GM06990 (cell line): ENCODE data around the gene PCNT.

ENCODE experiments used
- DNase-seq: peaks from one replicate; pipeline ENCODE4 v3.0.0-alpha.2; 2011; ENCODE audit not compliant: insufficient read length; ENCODE audit errors: extremely low read depth
- H3K27me3 ChIP-seq: replicated peaks from 2 replicates; pipeline ENCODE4 v1.6.0; 2011; ENCODE audit warnings: low read length; ENCODE audit not compliant: control insufficient read depth, insufficient read depth
- H3K36me3 ChIP-seq: 2 replicates; pipeline ENCODE4 v1.5.1; 2011; ENCODE audit warnings: low read length; ENCODE audit not compliant: control insufficient read depth, insufficient read depth
- H3K4me3 ChIP-seq: replicated peaks from 2 replicates; pipeline ENCODE4 v1.5.1; 2011; ENCODE audit warnings: low read depth, mild to moderate bottlenecking, control low read depth, low read length
- CTCF ChIP-seq: IDR thresholded peaks from 2 replicates; pipeline ENCODE4 v1.5.1; 2011; ENCODE audit warnings: low read length, control low read depth, mild to moderate bottlenecking, inconsistent platforms; ENCODE audit not compliant: insufficient read depth, poor library complexity, severe bottlenecking

Gene PCNT

GRCh38 chr21:46471514-46471913 lies 147.6 kb downstream of the PCNT start:
- H3K27me3 ChIP-seq = no peaks in the 10 kb centered on the region
- 0 out of 2 replicates have a peak, but pooled peaks cover 2% of the 10 kb centered on the region for H3K36me3 ChIP-seq
- H3K4me3 ChIP-seq = no peak overlapping the region
- TF ChIP-seq CTCF = no peak
- DNase-seq = no peak

GRCh38 chr21:46472246-46472645 lies 148.3 kb downstream of the PCNT start:
- no peak for TF ChIP-seq CTCF
- no peaks in the 10 kb centered on the region for H3K27me3 ChIP-seq
- no peak overlapping the region for H3K4me3 ChIP-seq
- DNase-seq = no peak
- peaks cover 2% of the 10 kb centered on the region; the same call in 1 of the 2 replicates for H3K36me3 ChIP-seq

- H3K4me3 ChIP-seq = no peak overlapping the region
- DNase-seq = no peak
- H3K36me3 ChIP-seq = peaks cover 2% of the 10 kb centered on the region; the same call in 1 of the 2 replicates
- TF ChIP-seq CTCF = no peak
- H3K27me3 ChIP-seq = no peaks in the 10 kb centered on the region
Measured at GRCh38 chr21:46474382-46474781, 150.4 kb downstream of the PCNT start.

GRCh38 chr21:46475296-46475695 lies 151.3 kb downstream of the PCNT start:
- no peaks in the 10 kb centered on the region for H3K27me3 ChIP-seq
- no peak overlapping the region for H3K4me3 ChIP-seq
- no peak for DNase-seq
- no peak for TF ChIP-seq CTCF
- no peaks in the 10 kb centered on the region; the same call in 1 of the 2 replicates for H3K36me3 ChIP-seq

- no peak for TF ChIP-seq CTCF
- Histone ChIP-seq H3K36me3 (no peaks in the 10 kb centered on the region; the same call in 1 of the 2 replicates), H3K27me3 (no peaks in the 10 kb centered on the region), H3K4me3 (no peak overlapping the region)
- no peak for DNase-seq
Measured at GRCh38 chr21:46477765-46478164, 153.8 kb downstream of the PCNT start.

GRCh38 chr21:46478910-46479309 lies 155.0 kb downstream of the PCNT start:
- Histone ChIP-seq H3K27me3 (no peaks in the 10 kb centered on the region), H3K4me3 (no peak overlapping the region), H3K36me3 (no peaks in the 10 kb centered on the region; the same call in 1 of the 2 replicates)
- TF ChIP-seq CTCF = no peak
- no peak for DNase-seq
